Lower leg skin (tissue), 3 donors: Measurements from ENCODE around the gene IBTK.

Experiments
- CTCF ChIP-seq, 3 donors: fragments of 450-650 bp; IDR thresholded peaks; one replicate each; pipeline ENCODE4 v1.5.1; 2016; ENCODE audit warnings: antibody characterized with exemption in 3 of 3, mild to moderate bottlenecking in 3 of 3, moderate library complexity in 2 of 3
- POLR2A ChIP-seq, 2 donors: fragments of 450-650 bp; IDR thresholded peaks; one replicate each; pipeline ENCODE4 v1.6.1; 2016 to 2017; ENCODE audit warnings: antibody characterized with exemption in 2 of 2, mild to moderate bottlenecking in 1 of 2, moderate library complexity in 1 of 2

GRCh38 chr6:82270881-82271635, 23.5 kb upstream of the IBTK start:
- TF ChIP-seq CTCF (IDR thresholded peaks at IDR 0.05) (no peak), POLR2A (IDR thresholded peaks at IDR 0.05) (no peak)
